HEK293 (cell line): ENCODE data around the gene TOP3A.

Source experiments
- CTCF ChIP-seq: fragments of 450-650 bp; formaldehyde crosslinking; IDR thresholded peaks from 2 replicates; pipeline ENCODE4 v1.5.1; 2016; ENCODE audit warnings: missing biosample characterization, missing genetic modification characterization
- ZNF133 ChIP-seq: fragments of 450-650 bp; formaldehyde crosslinking; IDR thresholded peaks from 2 replicates; pipeline ENCODE4 v1.5.1; 2016; ENCODE audit warnings: missing biosample characterization, missing genetic modification characterization
- ZNF510 ChIP-seq: fragments of 450-650 bp; formaldehyde crosslinking; IDR thresholded peaks from 2 replicates; pipeline ENCODE4 v1.5.1; 2018; ENCODE audit warnings: mild to moderate bottlenecking, missing genetic modification characterization, missing biosample characterization; ENCODE audit not compliant: insufficient replicate concordance
- ZNF664 ChIP-seq: fragments of 450-650 bp; formaldehyde crosslinking; IDR thresholded peaks from 2 replicates; pipeline ENCODE4 v1.5.1; 2016; ENCODE audit warnings: missing biosample characterization, missing genetic modification characterization
- TF ChIP-seq, protein P1 (sequence below): fragments of 450-650 bp; formaldehyde crosslinking; IDR thresholded peaks from 2 replicates; pipeline ENCODE4 v1.5.0; 2017; ENCODE audit warnings: missing biosample characterization, missing genetic modification characterization, borderline replicate concordance

DNA sequence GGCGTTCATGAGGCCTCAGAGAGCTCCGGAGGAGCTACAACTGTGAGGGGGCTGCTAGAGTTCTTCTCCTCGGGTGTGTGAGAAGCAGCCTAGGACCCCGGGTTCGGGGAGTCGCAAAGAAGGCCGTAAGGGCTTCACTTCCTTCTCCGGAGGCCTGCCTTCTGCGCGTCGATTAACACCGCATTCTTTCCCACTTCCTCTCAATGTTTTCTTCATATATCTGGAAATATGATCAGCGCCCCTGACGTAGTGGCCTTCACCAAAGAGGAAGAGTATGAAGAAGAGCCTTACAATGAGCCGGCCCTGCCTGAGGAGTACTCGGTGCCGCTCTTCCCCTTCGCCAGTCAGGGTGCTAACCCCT is 748 bp upstream of the TOP3A start:
- TF ChIP-seq, protein P1, sequence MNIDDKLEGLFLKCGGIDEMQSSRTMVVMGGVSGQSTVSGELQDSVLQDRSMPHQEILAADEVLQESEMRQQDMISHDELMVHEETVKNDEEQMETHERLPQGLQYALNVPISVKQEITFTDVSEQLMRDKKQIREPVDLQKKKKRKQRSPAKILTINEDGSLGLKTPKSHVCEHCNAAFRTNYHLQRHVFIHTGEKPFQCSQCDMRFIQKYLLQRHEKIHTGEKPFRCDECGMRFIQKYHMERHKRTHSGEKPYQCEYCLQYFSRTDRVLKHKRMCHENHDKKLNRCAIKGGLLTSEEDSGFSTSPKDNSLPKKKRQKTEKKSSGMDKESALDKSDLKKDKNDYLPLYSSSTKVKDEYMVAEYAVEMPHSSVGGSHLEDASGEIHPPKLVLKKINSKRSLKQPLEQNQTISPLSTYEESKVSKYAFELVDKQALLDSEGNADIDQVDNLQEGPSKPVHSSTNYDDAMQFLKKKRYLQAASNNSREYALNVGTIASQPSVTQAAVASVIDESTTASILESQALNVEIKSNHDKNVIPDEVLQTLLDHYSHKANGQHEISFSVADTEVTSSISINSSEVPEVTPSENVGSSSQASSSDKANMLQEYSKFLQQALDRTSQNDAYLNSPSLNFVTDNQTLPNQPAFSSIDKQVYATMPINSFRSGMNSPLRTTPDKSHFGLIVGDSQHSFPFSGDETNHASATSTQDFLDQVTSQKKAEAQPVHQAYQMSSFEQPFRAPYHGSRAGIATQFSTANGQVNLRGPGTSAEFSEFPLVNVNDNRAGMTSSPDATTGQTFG (tag by site-specific recombination) = no peak
- no peak for TF ChIP-seq ZNF664 (tag by site-specific recombination)
- no peak for TF ChIP-seq ZNF133 (tag by site-specific recombination)
- no peak for TF ChIP-seq ZNF510 (tag by site-specific recombination)
- TF ChIP-seq CTCF = no peak
